H9 (cell line): Measurements from ENCODE around the gene TRMT112. TPM values are rescaled to one million over a fixed set of nuclear protein-coding genes. Genes with fewer than 3 reads are reported as not detected.

ENCODE experiments used
- DNase-seq: peaks from one replicate; pipeline ENCODE4 v3.0.0-alpha.2; 2017
- H2AFZ ChIP-seq: one replicate; pipeline ENCODE4 v1.6.1; 2013; ENCODE audit warnings: mild to moderate bottlenecking, low read length, control low read depth, moderate library complexity
- H2AK5ac ChIP-seq: 2 replicates; pipeline ENCODE4 v1.6.1; 2013; ENCODE audit warnings: low read length, control low read depth, mixed read lengths; ENCODE audit not compliant: insufficient read length
- H2BK120ac ChIP-seq: one replicate; pipeline ENCODE4 v1.6.1; 2013; ENCODE audit warnings: low read depth, mild to moderate bottlenecking, low read length, control low read depth, inconsistent platforms; ENCODE audit not compliant: poor library complexity, severe bottlenecking
- H2BK12ac ChIP-seq: 2 replicates; pipeline ENCODE4 v1.6.1; 2013; ENCODE audit warnings: low read length, control low read depth, mixed read lengths, low read depth; ENCODE audit not compliant: insufficient read length
- H2BK15ac ChIP-seq: 2 replicates; pipeline ENCODE4 v1.6.1; 2013; ENCODE audit warnings: low read depth, low read length, control low read depth
- H2BK20ac ChIP-seq: one replicate; pipeline ENCODE4 v1.6.1; 2013; ENCODE audit warnings: low read depth, mild to moderate bottlenecking, low read length, control low read depth, inconsistent platforms; ENCODE audit not compliant: poor library complexity, severe bottlenecking
- H2BK5ac ChIP-seq: 2 replicates; pipeline ENCODE4 v1.6.1; 2013; ENCODE audit warnings: low read length, control low read depth, mixed read lengths; ENCODE audit not compliant: insufficient read length
- H3K14ac ChIP-seq: 2 replicates; pipeline ENCODE4 v1.6.1; 2013; ENCODE audit warnings: low read length, control low read depth; ENCODE audit not compliant: insufficient read depth
- H3K18ac ChIP-seq: 2 replicates; pipeline ENCODE4 v1.6.1; 2013; ENCODE audit warnings: low read depth, mild to moderate bottlenecking, mixed read lengths, low read length, control low read depth; ENCODE audit not compliant: insufficient read length
- H3K23ac ChIP-seq: 2 replicates; pipeline ENCODE4 v1.6.1; 2013; ENCODE audit warnings: low read length, control low read depth, mixed read lengths, low read depth; ENCODE audit not compliant: insufficient read length
- H3K23me2 ChIP-seq: 2 replicates; pipeline ENCODE4 v1.6.1; 2013; ENCODE audit warnings: low read depth, mild to moderate bottlenecking, mixed read lengths, low read length, control low read depth; ENCODE audit not compliant: insufficient read length, poor library complexity, severe bottlenecking
- H3K27ac ChIP-seq: 2 replicates; pipeline ENCODE4 v1.5.1; 2013; ENCODE audit warnings: low read length, control low read depth, mixed read lengths, low read depth; ENCODE audit not compliant: insufficient read length
- H3K27me3 ChIP-seq: 2 replicates; pipeline ENCODE4 v1.6.1; 2013; ENCODE audit warnings: low read length, control low read depth, inconsistent platforms; ENCODE audit not compliant: insufficient read depth
- H3K4ac ChIP-seq: 2 replicates; pipeline ENCODE4 v1.6.1; 2013; ENCODE audit warnings: low read depth, mild to moderate bottlenecking, control low read depth, inconsistent platforms, low read length, moderate library complexity
- H3K4me1 ChIP-seq: 2 replicates; pipeline ENCODE4 v1.6.1; 2013; ENCODE audit warnings: low read length, control low read depth, inconsistent platforms; ENCODE audit not compliant: insufficient read depth
- H3K4me2 ChIP-seq: 2 replicates; pipeline ENCODE4 v1.6.1; 2013; ENCODE audit warnings: low read length, control low read depth, mixed read lengths; ENCODE audit not compliant: insufficient read length, insufficient read depth
- H3K56ac ChIP-seq: 2 replicates; pipeline ENCODE4 v1.6.1; 2013; ENCODE audit warnings: low read depth, mild to moderate bottlenecking, mixed read lengths, low read length, control low read depth; ENCODE audit not compliant: insufficient read length
- H3K79me1 ChIP-seq: 2 replicates; pipeline ENCODE4 v1.6.1; 2013; ENCODE audit warnings: low read depth, mild to moderate bottlenecking, moderate library complexity, low read length, control low read depth, inconsistent platforms; ENCODE audit not compliant: insufficient read depth, poor library complexity, severe bottlenecking
- H3K79me2 ChIP-seq: 2 replicates; pipeline ENCODE4 v1.6.1; 2013; ENCODE audit warnings: low read length, control low read depth, inconsistent platforms; ENCODE audit not compliant: insufficient read depth
- H3K9ac ChIP-seq: 2 replicates; pipeline ENCODE4 v1.6.1; 2013; ENCODE audit warnings: low read length, control low read depth, mixed read lengths; ENCODE audit not compliant: insufficient read length; ENCODE audit errors: extremely low read depth
- H3K9me3 ChIP-seq: one replicate; pipeline ENCODE4 v1.6.1; 2013; ENCODE audit warnings: low read depth, low read length, inconsistent platforms; ENCODE audit not compliant: control insufficient read depth
- H3T11ph ChIP-seq: one replicate; pipeline ENCODE4 v1.6.1; 2013; ENCODE audit warnings: mild to moderate bottlenecking, low read length, control low read depth, inconsistent platforms
- H4K20me1 ChIP-seq: one replicate; pipeline ENCODE4 v1.6.1; 2013; ENCODE audit not compliant: control insufficient read depth, insufficient read length, insufficient read depth
- H4K5ac ChIP-seq: 2 replicates; pipeline ENCODE4 v1.6.1; 2013; ENCODE audit warnings: low read depth, mild to moderate bottlenecking, mixed read lengths, low read length, control low read depth; ENCODE audit not compliant: insufficient read length
- H4K8ac ChIP-seq: replicated peaks from 2 replicates; pipeline ENCODE4 v1.6.1; 2013; ENCODE audit warnings: low read length, control low read depth, mixed read lengths, low read depth; ENCODE audit not compliant: insufficient read length
- H4K91ac ChIP-seq: 2 replicates; pipeline ENCODE4 v1.6.1; 2013; ENCODE audit warnings: low read depth, mild to moderate bottlenecking, moderate library complexity, mixed read lengths, low read length, control low read depth; ENCODE audit not compliant: insufficient read length
- H3K27ac Mint-ChIP-seq, 3 experiments: 2 replicates in 2 of 3; 3 replicates in 1 of 3; pipeline ENCODE4 v1.8.0; 2020 to 2021; ENCODE audit warnings: mixed read lengths in 3 of 3, mild to moderate bottlenecking in 1 of 3, moderate library complexity in 1 of 3
- H3K27me3 Mint-ChIP-seq: 2 replicates; pipeline ENCODE4 v1.8.0; 2021; ENCODE audit warnings: low read depth, mild to moderate bottlenecking, moderate library complexity, mixed read lengths
- H3K36me3 Mint-ChIP-seq, 3 experiments: 2 replicates in 2 of 3; 3 replicates in 1 of 3; pipeline ENCODE4 v1.8.0; 2020 to 2021; ENCODE audit warnings: low read depth in 3 of 3, mixed read lengths in 3 of 3; ENCODE audit not compliant: insufficient read depth in 1 of 3
- H3K4me1 Mint-ChIP-seq, 2 experiments: 2 replicates each; pipeline ENCODE4 v1.8.0; 2020; ENCODE audit warnings: mixed read lengths in 2 of 2
- H3K4me3 Mint-ChIP-seq, 2 experiments: 2 replicates in 1 of 2; 3 replicates in 1 of 2; pipeline ENCODE4 v1.8.0; 2020 to 2021; ENCODE audit warnings: mild to moderate bottlenecking in 2 of 2, mixed read lengths in 2 of 2, moderate library complexity in 1 of 2
- H3K9me3 Mint-ChIP-seq, 2 experiments: 2 replicates in 1 of 2; 3 replicates in 1 of 2; pipeline ENCODE4 v1.8.0; 2020; ENCODE audit warnings: mild to moderate bottlenecking in 2 of 2, mixed read lengths in 2 of 2, moderate library complexity in 1 of 2
- WGBS: extraction: QIAGEN DNeasy Blood & Tissue Kit; methylation state at CpG from one replicate; pipeline ENCODE4 v1.1.7; 2013; ENCODE audit warnings: missing lambda C conversion rate, low lambda C conversion rate, mixed read lengths; ENCODE audit not compliant: insufficient read length; ENCODE audit errors: extremely low coverage; 5-methylcytosine and 5-hydroxymethylcytosine counted together
- total RNA-seq: library from RNA; stranded (reverse); gene quantifications from 2 replicates; pipeline ENCODE4 v1.2.1, GENCODE V29; 2021
- TF ChIP-seq, protein P1 (sequence below): fragments of 200-600 bp; sonication (generic); conservative IDR thresholded peaks from 3 replicates; pipeline ENCODE4 v1.8.0; 2021; ENCODE audit warnings: antibody characterized with exemption, mild to moderate bottlenecking

TRMT112 gene
- total RNA-seq, 1 experiment from 2014 or later: 315 TPM

DNA sequence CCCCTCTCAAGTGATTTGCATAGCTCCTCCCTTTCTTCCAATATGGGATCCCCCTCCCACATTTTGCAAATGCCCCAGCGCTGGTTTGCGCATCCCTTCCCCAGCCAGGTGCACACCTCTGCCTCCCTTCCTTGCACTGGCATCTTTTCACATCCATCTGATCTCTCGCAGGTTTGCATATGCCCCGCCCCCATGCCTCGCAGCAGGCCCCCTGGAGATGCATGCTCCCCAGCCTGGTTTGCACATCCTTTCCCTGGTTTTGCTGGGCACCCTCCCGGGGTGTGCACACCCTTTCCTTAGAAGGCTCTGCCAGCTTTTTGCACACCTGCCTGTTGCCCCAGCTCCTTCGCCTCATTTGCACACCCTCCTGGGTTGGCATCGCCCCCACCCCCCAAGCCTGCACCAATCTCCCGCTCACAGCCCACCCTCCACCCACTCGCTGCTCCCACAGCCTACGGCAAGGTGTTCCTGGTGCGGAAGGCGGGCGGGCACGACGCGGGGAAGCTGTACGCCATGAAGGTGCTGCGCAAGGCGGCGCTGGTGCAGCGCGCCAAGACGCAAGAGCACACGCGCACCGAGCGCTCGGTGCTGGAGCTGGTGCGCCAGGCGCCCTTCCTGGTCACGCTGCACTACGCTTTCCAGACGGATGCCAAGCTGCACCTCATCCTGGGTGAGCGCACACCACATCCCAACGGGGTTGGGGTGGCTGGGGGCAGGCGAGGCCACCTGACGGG is 42.5 kb upstream of the TRMT112 start:
- Histone ChIP-seq H2BK5ac (no peak overlapping the region), H3K79me2 (no peaks in the 10 kb centered on the region), H4K20me1 (peaks cover 2% of the 10 kb centered on the region), H3K9ac (no peak overlapping the region), H3K27ac (no peak overlapping the region), H2BK20ac (no peak overlapping the region), H3K56ac (no peak overlapping the region), H3K27me3 (no peaks in the 10 kb centered on the region; the same call in 1 of the 2 replicates), H2AFZ (no peak overlapping the region), H3K4ac (no peak overlapping the region), H4K91ac (no peak overlapping the region), H3K79me1 (no peaks in the 10 kb centered on the region), H3T11ph (no peak overlapping the region), H2BK12ac (no peak overlapping the region), H3K4me1 (peaks cover 2% of the 10 kb centered on the region; the same call in 1 of the 2 replicates), H3K18ac (no peak overlapping the region), H3K23ac (no peak overlapping the region), H3K4me2 (peak overlapping the region; percentile 54), H2AK5ac (no peak overlapping the region), H4K5ac (no peak overlapping the region), H4K8ac (no peak overlapping the region), H2BK120ac (no peak overlapping the region), H3K23me2 (peaks cover 12% of the 10 kb centered on the region), H2BK15ac (no peak overlapping the region), H3K14ac (no peak overlapping the region), H3K9me3 (no peaks in the 10 kb centered on the region)
- Mint-ChIP-seq H3K36me3 (peaks cover 12 to 33% (median 26%) of the 10 kb centered on the region in 3 experiments; a peak in 6 of 7 replicates), H3K4me1 (peaks cover 21 to 36% of the 10 kb centered on the region in 2 experiments), H3K27me3 (no peaks in the 10 kb centered on the region), H3K9me3 (no peaks in the 10 kb centered on the region), H3K27ac (no peak overlapping the region), H3K4me3 (peak overlapping the region; percentile 78 to 92)
- WGBS: no CpG with 5 or more reads among the region's 38 CpGs
- no peak for DNase-seq
- TF ChIP-seq, protein P1, sequence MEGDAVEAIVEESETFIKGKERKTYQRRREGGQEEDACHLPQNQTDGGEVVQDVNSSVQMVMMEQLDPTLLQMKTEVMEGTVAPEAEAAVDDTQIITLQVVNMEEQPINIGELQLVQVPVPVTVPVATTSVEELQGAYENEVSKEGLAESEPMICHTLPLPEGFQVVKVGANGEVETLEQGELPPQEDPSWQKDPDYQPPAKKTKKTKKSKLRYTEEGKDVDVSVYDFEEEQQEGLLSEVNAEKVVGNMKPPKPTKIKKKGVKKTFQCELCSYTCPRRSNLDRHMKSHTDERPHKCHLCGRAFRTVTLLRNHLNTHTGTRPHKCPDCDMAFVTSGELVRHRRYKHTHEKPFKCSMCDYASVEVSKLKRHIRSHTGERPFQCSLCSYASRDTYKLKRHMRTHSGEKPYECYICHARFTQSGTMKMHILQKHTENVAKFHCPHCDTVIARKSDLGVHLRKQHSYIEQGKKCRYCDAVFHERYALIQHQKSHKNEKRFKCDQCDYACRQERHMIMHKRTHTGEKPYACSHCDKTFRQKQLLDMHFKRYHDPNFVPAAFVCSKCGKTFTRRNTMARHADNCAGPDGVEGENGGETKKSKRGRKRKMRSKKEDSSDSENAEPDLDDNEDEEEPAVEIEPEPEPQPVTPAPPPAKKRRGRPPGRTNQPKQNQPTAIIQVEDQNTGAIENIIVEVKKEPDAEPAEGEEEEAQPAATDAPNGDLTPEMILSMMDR: no peak
